ENCODE data around the gene SMG6.

The SMG6 gene

GRCh38 chr17:2065949-2066400 is 237.6 kb downstream of the SMG6 start:
- Histone ChIP-seq H3K9me3 (ENCODE audit: control insufficient read depth in 1 of 2, low read length in 2 of 2) (no peaks in the 10 kb centered on the region), H3K27me3 (ENCODE audit: control insufficient read depth in 1 of 2, insufficient read depth in 2 of 2, low read length in 2 of 2) (no peaks in the 10 kb centered on the region), H3K9ac (ENCODE audit: low read depth in 1 of 2, low read length in 2 of 2) (no peak overlapping the region), H3K36me3 (ENCODE audit: control insufficient read depth in 1 of 2, insufficient read depth in 2 of 2, low read length in 2 of 2) (peaks cover 5 to 46% of the 10 kb centered on the region in 2 donors), H3K4me1 (ENCODE audit: control insufficient read depth in 1 of 2, insufficient read depth in 2 of 2, low read length in 2 of 2) (peaks cover 56 to 75% of the 10 kb centered on the region in 2 donors), H3K4me3 (ENCODE audit: low read depth in 1 of 2, low read length in 2 of 2) (no peak overlapping the region), H3K27ac (ENCODE audit: low read depth, low read length) (peak overlapping the region; percentile 58)

- peaks cover 5 to 53% of the 10 kb centered on the region in 2 donors for H3K36me3 ChIP-seq (ENCODE audit: control insufficient read depth in 1 of 2, insufficient read depth in 2 of 2, low read length in 2 of 2)
- no peaks in the 10 kb centered on the region for H3K27me3 ChIP-seq (ENCODE audit: control insufficient read depth in 1 of 2, insufficient read depth in 2 of 2, low read length in 2 of 2)
- no peak overlapping the region for H3K4me3 ChIP-seq (ENCODE audit: low read depth in 1 of 2, low read length in 2 of 2)
- H3K27ac ChIP-seq (ENCODE audit: low read depth, low read length): peak overlapping the region; percentile 58
- H3K9ac ChIP-seq (ENCODE audit: low read depth in 1 of 2, low read length in 2 of 2): peak overlapping the region; percentile 16 to 51
- peaks cover 52 to 75% of the 10 kb centered on the region in 2 donors for H3K4me1 ChIP-seq (ENCODE audit: control insufficient read depth in 1 of 2, insufficient read depth in 2 of 2, low read length in 2 of 2)
- H3K9me3 ChIP-seq (ENCODE audit: control insufficient read depth in 1 of 2, low read length in 2 of 2): no peaks in the 10 kb centered on the region
Observed at GRCh38 chr17:2064980-2065785, 238.4 kb downstream of the SMG6 start.

DNA sequence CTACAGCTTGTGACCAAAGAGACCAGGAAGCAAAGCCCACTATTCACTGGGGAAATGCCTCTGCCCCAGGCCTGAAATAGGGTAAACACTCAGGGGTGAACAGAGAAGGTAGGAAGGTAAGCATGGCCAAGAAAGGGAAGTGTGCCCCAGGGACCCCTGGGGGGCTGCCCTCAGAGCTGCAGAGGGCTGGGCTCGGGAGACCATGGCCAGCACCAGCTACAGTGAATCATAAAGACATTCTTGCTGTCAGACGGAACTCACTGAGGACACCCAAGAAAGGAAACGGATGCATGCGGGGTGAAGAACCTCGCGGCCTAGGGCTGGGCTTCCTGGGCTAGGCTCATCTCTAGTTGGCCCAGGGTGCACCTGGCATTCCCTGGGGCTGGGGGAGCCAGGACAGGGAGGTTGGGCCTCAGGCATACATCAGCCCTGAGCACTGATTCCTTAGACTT is 239.0 kb downstream of the SMG6 start:
- no peak overlapping the region for H3K4me3 ChIP-seq (ENCODE audit: low read depth in 1 of 2, low read length in 2 of 2)
- peaks cover 0 to 2% of the 10 kb centered on the region in 2 donors for H3K27me3 ChIP-seq (ENCODE audit: control insufficient read depth in 1 of 2, insufficient read depth in 2 of 2, low read length in 2 of 2)
- H3K36me3 ChIP-seq (ENCODE audit: control insufficient read depth in 1 of 2, insufficient read depth in 2 of 2, low read length in 2 of 2): peaks cover 5 to 53% of the 10 kb centered on the region in 2 donors
- peaks cover 49 to 75% of the 10 kb centered on the region in 2 donors for H3K4me1 ChIP-seq (ENCODE audit: control insufficient read depth in 1 of 2, insufficient read depth in 2 of 2, low read length in 2 of 2)
- H3K27ac ChIP-seq (ENCODE audit: low read depth, low read length): peak overlapping the region; percentile 52
- H3K9me3 ChIP-seq (ENCODE audit: control insufficient read depth in 1 of 2, low read length in 2 of 2): no peaks in the 10 kb centered on the region
- H3K9ac ChIP-seq (ENCODE audit: low read depth in 1 of 2, low read length in 2 of 2): peak overlapping the region; percentile 16 to 51

DNA sequence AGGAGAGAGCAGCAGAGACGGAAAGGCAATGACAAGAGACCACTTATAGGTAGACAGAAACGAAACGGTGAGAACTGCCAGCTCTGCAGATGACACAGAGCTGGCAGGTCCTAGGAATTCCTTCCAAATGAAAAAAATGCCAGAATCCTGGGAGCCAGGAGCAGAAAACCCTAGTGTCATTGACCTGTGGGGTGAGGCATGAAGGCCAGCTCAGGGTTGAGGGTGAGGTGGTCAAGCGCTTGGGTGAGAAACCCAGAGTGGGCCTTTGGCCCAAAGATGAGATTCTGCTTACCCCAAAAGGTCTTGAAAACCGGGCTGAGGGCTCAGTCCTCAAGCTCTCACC is 239.5 kb downstream of the SMG6 start:
- Histone ChIP-seq H3K9ac (ENCODE audit: low read depth in 1 of 2, low read length in 2 of 2) (peak overlapping the region in 1 of 2 donors; percentile 16), H3K4me1 (ENCODE audit: control insufficient read depth in 1 of 2, insufficient read depth in 2 of 2, low read length in 2 of 2) (peaks cover 48 to 75% of the 10 kb centered on the region in 2 donors)

GRCh38 chr17:2063261-2064146 is 240.1 kb downstream of the SMG6 start:
- Histone ChIP-seq H3K9ac (ENCODE audit: low read depth in 1 of 2, low read length in 2 of 2) (peak overlapping the region in 1 of 2 donors; percentile 15), H3K4me3 (ENCODE audit: low read depth in 1 of 2, low read length in 2 of 2) (no peak overlapping the region), H3K27me3 (ENCODE audit: control insufficient read depth in 1 of 2, insufficient read depth in 2 of 2, low read length in 2 of 2) (peaks cover 0 to 2% of the 10 kb centered on the region in 2 donors), H3K36me3 (ENCODE audit: control insufficient read depth in 1 of 2, insufficient read depth in 2 of 2, low read length in 2 of 2) (peaks cover 5 to 48% of the 10 kb centered on the region in 2 donors), H3K27ac (ENCODE audit: low read depth, low read length) (peak overlapping the region; percentile 54), H3K4me1 (ENCODE audit: control insufficient read depth in 1 of 2, insufficient read depth in 2 of 2, low read length in 2 of 2) (peaks cover 42 to 70% of the 10 kb centered on the region in 2 donors), H3K9me3 (ENCODE audit: control insufficient read depth in 1 of 2, low read length in 2 of 2) (no peaks in the 10 kb centered on the region)

More for the DNA sequence above, 239.5 kb downstream of the SMG6 start:
- H3K36me3 ChIP-seq (ENCODE audit: control insufficient read depth in 1 of 2, insufficient read depth in 2 of 2, low read length in 2 of 2): peaks cover 5 to 53% of the 10 kb centered on the region in 2 donors
- no peak overlapping the region for H3K4me3 ChIP-seq (ENCODE audit: low read depth in 1 of 2, low read length in 2 of 2)
- H3K9me3 ChIP-seq (ENCODE audit: control insufficient read depth in 1 of 2, low read length in 2 of 2): no peaks in the 10 kb centered on the region
- peaks cover 0 to 2% of the 10 kb centered on the region in 2 donors for H3K27me3 ChIP-seq (ENCODE audit: control insufficient read depth in 1 of 2, insufficient read depth in 2 of 2, low read length in 2 of 2)
- peak overlapping the region; percentile 54 for H3K27ac ChIP-seq (ENCODE audit: low read depth, low read length)

DNA sequence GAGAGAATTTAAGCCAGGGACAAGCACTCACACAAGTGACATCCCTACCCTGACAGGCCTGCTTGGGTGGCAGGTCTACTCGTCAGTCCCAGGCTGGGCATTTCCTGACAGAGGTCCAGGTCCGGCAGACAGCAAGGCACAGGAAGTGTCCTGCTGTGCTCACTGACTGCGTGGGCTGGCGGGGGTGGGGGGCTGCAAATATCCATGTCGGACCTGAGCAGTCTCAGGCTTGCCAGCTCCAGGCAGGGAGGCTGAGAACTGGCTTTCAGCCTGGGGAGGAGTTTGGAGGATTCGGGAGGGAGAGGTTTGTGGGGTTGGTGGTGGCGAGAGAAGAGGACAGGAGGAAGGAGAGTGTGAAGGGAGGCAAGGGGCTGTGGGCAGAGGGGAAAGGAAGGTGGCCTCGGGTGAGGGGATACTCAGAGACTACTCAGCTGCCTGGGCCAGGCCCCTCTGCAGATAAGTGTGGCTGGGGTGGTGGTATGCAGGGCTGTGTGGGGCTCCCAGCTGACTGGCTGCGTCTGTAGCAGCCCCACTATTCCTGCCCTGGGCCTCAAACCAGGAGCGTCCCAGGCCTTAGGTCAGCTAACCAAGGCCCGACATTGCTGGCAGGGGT is 240.9 kb downstream of the SMG6 start:
- Histone ChIP-seq H3K9ac (ENCODE audit: low read depth in 1 of 2, low read length in 2 of 2) (peak overlapping the region; percentile 28 to 47), H3K27ac (ENCODE audit: low read depth, low read length) (peak overlapping the region; percentile 82), H3K4me3 (ENCODE audit: low read depth in 1 of 2, low read length in 2 of 2) (no peak overlapping the region), H3K36me3 (ENCODE audit: control insufficient read depth in 1 of 2, insufficient read depth in 2 of 2, low read length in 2 of 2) (peaks cover 5 to 45% of the 10 kb centered on the region in 2 donors), H3K9me3 (ENCODE audit: control insufficient read depth in 1 of 2, low read length in 2 of 2) (no peaks in the 10 kb centered on the region), H3K4me1 (ENCODE audit: control insufficient read depth in 1 of 2, insufficient read depth in 2 of 2, low read length in 2 of 2) (peaks cover 40 to 67% of the 10 kb centered on the region in 2 donors), H3K27me3 (ENCODE audit: control insufficient read depth in 1 of 2, insufficient read depth in 2 of 2, low read length in 2 of 2) (peaks cover 6 to 8% of the 10 kb centered on the region in 2 donors)

- Histone ChIP-seq H3K27ac (ENCODE audit: low read depth, low read length) (peak overlapping the region; percentile 75), H3K36me3 (ENCODE audit: control insufficient read depth in 1 of 2, insufficient read depth in 2 of 2, low read length in 2 of 2) (peaks cover 5 to 34% of the 10 kb centered on the region in 2 donors), H3K9me3 (ENCODE audit: control insufficient read depth in 1 of 2, low read length in 2 of 2) (no peaks in the 10 kb centered on the region), H3K4me3 (ENCODE audit: low read depth in 1 of 2, low read length in 2 of 2) (no peak overlapping the region), H3K4me1 (ENCODE audit: control insufficient read depth in 1 of 2, insufficient read depth in 2 of 2, low read length in 2 of 2) (peaks cover 29 to 59% of the 10 kb centered on the region in 2 donors), H3K9ac (ENCODE audit: low read depth in 1 of 2, low read length in 2 of 2) (peak overlapping the region in 1 of 2 donors; percentile 17), H3K27me3 (ENCODE audit: control insufficient read depth in 1 of 2, insufficient read depth in 2 of 2, low read length in 2 of 2) (peaks cover 7 to 10% of the 10 kb centered on the region in 2 donors)
Observed at GRCh38 chr17:2061441-2061958, 242.1 kb downstream of the SMG6 start.

- Histone ChIP-seq H3K4me3 (ENCODE audit: low read depth in 1 of 2, low read length in 2 of 2) (peak overlapping the region in 1 of 2 donors; percentile 36), H3K9me3 (ENCODE audit: control insufficient read depth in 1 of 2, low read length in 2 of 2) (no peaks in the 10 kb centered on the region), H3K27ac (ENCODE audit: low read depth, low read length) (peak overlapping the region; percentile 75), H3K36me3 (ENCODE audit: control insufficient read depth in 1 of 2, insufficient read depth in 2 of 2, low read length in 2 of 2) (peaks cover under 1 to 28% of the 10 kb centered on the region in 2 donors), H3K4me1 (ENCODE audit: control insufficient read depth in 1 of 2, insufficient read depth in 2 of 2, low read length in 2 of 2) (peaks cover 24 to 54% of the 10 kb centered on the region in 2 donors), H3K27me3 (ENCODE audit: control insufficient read depth in 1 of 2, insufficient read depth in 2 of 2, low read length in 2 of 2) (peaks cover 7 to 14% of the 10 kb centered on the region in 2 donors), H3K9ac (ENCODE audit: low read depth in 1 of 2, low read length in 2 of 2) (peak overlapping the region in 1 of 2 donors; percentile 23)
Observed at GRCh38 chr17:2060681-2061440, 242.7 kb downstream of the SMG6 start.

GRCh38 chr17:2060385-2060658 is 243.3 kb downstream of the SMG6 start:
- peaks cover 0 to 24% of the 10 kb centered on the region in 2 donors for H3K36me3 ChIP-seq (ENCODE audit: control insufficient read depth in 1 of 2, insufficient read depth in 2 of 2, low read length in 2 of 2)
- peaks cover 7 to 14% of the 10 kb centered on the region in 2 donors for H3K27me3 ChIP-seq (ENCODE audit: control insufficient read depth in 1 of 2, insufficient read depth in 2 of 2, low read length in 2 of 2)
- peak overlapping the region; percentile 75 for H3K27ac ChIP-seq (ENCODE audit: low read depth, low read length)
- H3K4me3 ChIP-seq (ENCODE audit: low read depth in 1 of 2, low read length in 2 of 2): peak overlapping the region in 1 of 2 donors; percentile 36
- H3K4me1 ChIP-seq (ENCODE audit: control insufficient read depth in 1 of 2, insufficient read depth in 2 of 2, low read length in 2 of 2): peaks cover 23 to 50% of the 10 kb centered on the region in 2 donors
- peak overlapping the region; percentile 23 to 54 for H3K9ac ChIP-seq (ENCODE audit: low read depth in 1 of 2, low read length in 2 of 2)
- no peaks in the 10 kb centered on the region for H3K9me3 ChIP-seq (ENCODE audit: control insufficient read depth in 1 of 2, low read length in 2 of 2)
